Neural crest cell (in vitro differentiated cells): ENCODE data around the gene CRHR2. TPM values are rescaled to one million over a fixed set of nuclear protein-coding genes. Genes with fewer than 3 reads are reported as not detected.

ENCODE experiments used
- DNase-seq: peaks from one replicate; pipeline ENCODE4 v3.0.0; 2021; ENCODE audit warnings: low read depth, mixed read lengths, low spot score
- H3K27ac Mint-ChIP-seq: one replicate; pipeline ENCODE4 v1.8.0; 2021; ENCODE audit warnings: mild to moderate bottlenecking, mixed read lengths; ENCODE audit not compliant: unreplicated experiment
- H3K27me3 Mint-ChIP-seq: 2 replicates; pipeline ENCODE4 v1.8.0; 2021; ENCODE audit warnings: low read depth, mild to moderate bottlenecking, mixed read lengths
- H3K36me3 Mint-ChIP-seq: 2 replicates; pipeline ENCODE4 v1.8.0; 2021; ENCODE audit warnings: low read depth, mild to moderate bottlenecking, mixed read lengths
- H3K4me1 Mint-ChIP-seq: 2 replicates; pipeline ENCODE4 v1.8.0; 2021; ENCODE audit warnings: mixed read lengths
- H3K4me3 Mint-ChIP-seq: one replicate; pipeline ENCODE4 v1.8.0; 2021; ENCODE audit warnings: mild to moderate bottlenecking, mixed read lengths
- H3K9me3 Mint-ChIP-seq: 2 replicates; pipeline ENCODE4 v1.8.0; 2021; ENCODE audit warnings: mixed read lengths
- total RNA-seq: library from RNA; stranded (reverse); gene quantifications from 2 replicates; pipeline ENCODE4 v1.2.1, GENCODE V29; 2021
- TF ChIP-seq, protein P1 (sequence below): fragments of 200-600 bp; sonication (generic); conservative IDR thresholded peaks from 2 replicates; pipeline ENCODE4 v1.5.0; 2021; ENCODE audit warnings: antibody characterized with exemption, mild to moderate bottlenecking

CRHR2 gene
- total RNA-seq, 1 donor from 2014 or later: not detected

DNA sequence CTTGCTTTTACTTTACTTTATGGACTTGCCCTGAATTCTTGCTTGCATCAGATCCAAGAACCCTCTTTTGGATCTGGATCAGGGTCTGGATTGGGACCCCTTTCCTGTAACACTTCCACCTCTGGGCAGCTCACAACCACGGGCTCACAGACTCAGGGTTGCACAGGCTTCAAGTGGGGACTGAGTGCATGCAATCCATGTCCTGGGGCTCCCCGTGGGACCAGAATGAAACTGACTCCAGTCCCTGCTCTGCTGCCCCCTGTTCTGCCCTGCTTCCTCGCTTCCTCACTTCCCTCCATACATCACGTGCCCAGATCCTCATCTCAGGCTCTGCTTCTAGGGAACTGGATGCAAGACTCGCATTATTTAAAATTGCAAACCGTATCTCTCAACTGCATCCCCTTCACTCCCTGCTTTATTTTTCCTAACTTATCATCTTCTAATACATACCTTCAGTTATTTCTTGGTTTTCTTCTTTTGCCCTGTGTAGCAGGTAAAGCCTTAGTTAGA is 46.4 kb upstream of the CRHR2 start:
- DNase-seq: no peak
- TF ChIP-seq, protein P1, sequence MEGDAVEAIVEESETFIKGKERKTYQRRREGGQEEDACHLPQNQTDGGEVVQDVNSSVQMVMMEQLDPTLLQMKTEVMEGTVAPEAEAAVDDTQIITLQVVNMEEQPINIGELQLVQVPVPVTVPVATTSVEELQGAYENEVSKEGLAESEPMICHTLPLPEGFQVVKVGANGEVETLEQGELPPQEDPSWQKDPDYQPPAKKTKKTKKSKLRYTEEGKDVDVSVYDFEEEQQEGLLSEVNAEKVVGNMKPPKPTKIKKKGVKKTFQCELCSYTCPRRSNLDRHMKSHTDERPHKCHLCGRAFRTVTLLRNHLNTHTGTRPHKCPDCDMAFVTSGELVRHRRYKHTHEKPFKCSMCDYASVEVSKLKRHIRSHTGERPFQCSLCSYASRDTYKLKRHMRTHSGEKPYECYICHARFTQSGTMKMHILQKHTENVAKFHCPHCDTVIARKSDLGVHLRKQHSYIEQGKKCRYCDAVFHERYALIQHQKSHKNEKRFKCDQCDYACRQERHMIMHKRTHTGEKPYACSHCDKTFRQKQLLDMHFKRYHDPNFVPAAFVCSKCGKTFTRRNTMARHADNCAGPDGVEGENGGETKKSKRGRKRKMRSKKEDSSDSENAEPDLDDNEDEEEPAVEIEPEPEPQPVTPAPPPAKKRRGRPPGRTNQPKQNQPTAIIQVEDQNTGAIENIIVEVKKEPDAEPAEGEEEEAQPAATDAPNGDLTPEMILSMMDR: no peak
- H3K36me3 Mint-ChIP-seq: no peaks in the 10 kb centered on the region
- no peak overlapping the region for H3K27ac Mint-ChIP-seq
- H3K9me3 Mint-ChIP-seq: no peaks in the 10 kb centered on the region
- H3K27me3 Mint-ChIP-seq: peaks cover 2% of the 10 kb centered on the region
- H3K4me1 Mint-ChIP-seq: no peaks in the 10 kb centered on the region
- no peak overlapping the region for H3K4me3 Mint-ChIP-seq

GRCh38 chr7:30727061-30727945 is 45.0 kb upstream of the CRHR2 start:
- Mint-ChIP-seq H3K4me1 (no peaks in the 10 kb centered on the region), H3K4me3 (no peak overlapping the region), H3K27me3 (peaks cover 2% of the 10 kb centered on the region), H3K9me3 (no peaks in the 10 kb centered on the region), H3K27ac (no peak overlapping the region), H3K36me3 (no peaks in the 10 kb centered on the region)
- TF ChIP-seq, protein P1: no peak
- no peak for DNase-seq

DNA sequence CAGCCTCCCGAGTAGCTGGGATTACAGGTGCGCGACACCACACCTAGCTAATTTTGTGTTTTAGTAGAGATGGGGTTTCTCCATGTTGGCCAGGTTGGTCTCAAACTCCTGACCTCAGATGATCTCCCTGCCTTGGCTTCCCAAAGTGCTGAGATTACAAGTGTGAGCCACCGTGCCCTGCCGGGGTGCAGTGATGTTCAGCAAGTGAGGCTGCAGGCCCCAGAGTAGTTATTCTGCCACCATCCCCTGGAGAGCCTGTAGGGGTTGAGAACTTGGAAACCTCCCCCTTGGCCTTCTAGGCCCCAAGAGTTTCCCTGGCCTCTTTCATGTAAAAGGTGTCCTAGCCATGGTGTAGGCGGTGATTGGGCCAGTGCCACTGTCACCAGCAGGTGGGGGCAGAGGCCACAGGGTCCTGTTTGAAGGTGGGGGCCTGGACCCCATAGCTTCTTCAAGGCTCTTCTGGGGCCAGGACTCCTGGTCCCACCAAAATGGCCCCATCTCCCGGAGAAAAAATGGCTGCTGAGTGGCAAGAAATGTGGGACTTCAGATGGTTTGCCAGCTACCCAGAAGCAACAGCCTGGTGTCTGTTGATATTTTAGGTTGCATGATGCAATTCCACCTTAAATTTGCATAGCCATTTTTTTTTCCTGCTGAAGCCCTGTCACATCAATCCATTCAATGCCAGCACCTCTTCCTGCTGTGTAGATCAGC is 44.2 kb upstream of the CRHR2 start:
- TF ChIP-seq, protein P1: no peak
- Mint-ChIP-seq H3K27me3 (peaks cover 2% of the 10 kb centered on the region), H3K4me3 (no peak overlapping the region), H3K9me3 (no peaks in the 10 kb centered on the region), H3K27ac (no peak overlapping the region), H3K36me3 (no peaks in the 10 kb centered on the region), H3K4me1 (no peaks in the 10 kb centered on the region)
- no peak for DNase-seq

DNA sequence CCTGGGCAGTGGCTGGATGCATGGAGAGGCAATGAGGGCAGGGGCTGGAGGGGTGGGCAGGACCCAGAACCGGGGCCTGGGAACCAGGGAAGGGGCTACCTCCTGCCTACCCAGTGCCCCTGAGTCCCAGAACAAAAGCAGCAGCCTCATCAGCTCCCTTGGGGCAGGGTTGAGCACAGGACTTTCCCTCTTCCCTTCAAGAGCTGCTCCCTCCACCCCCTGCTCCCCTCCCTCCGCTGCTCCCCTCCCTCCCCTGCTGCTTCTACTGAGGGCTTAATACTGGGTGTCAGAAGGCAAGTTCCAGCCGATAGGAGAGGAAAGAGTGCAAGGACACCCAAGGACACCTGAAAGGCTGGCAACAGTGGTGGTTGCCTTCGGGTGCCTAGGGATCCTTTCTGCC is 41.5 kb upstream of the CRHR2 start:
- DNase-seq: no peak
- TF ChIP-seq, protein P1: no peak
- Mint-ChIP-seq H3K4me1 (no peaks in the 10 kb centered on the region), H3K27me3 (peaks cover 2% of the 10 kb centered on the region), H3K4me3 (no peak overlapping the region), H3K36me3 (peaks cover 7% of the 10 kb centered on the region), H3K27ac (no peak overlapping the region), H3K9me3 (peaks cover 7% of the 10 kb centered on the region)

DNA sequence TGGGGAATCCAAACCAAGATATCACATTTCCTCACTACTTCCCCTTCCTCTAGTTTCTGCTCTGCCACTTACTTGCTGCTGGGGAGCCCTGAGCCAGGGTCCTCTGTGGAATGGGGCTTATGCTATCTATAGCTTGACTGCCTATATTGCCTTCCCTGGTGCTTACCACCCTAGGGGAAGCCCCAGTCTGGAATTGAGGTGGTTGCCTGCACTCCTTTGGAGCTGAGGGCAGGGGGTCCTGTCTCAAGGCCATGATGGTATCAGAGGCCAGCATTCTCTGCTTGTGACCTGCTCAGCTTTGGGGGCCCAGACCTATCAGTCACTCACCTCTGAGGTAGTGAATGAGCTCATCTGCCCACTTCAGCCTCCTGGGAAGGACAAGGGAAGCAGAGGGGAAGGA is 40.4 kb upstream of the CRHR2 start:
- DNase-seq: no peak
- H3K27me3 Mint-ChIP-seq: peaks cover 6% of the 10 kb centered on the region
- H3K27ac Mint-ChIP-seq: peak overlapping the region; percentile 68
- TF ChIP-seq, protein P1: no peak
- peaks cover 14% of the 10 kb centered on the region for H3K36me3 Mint-ChIP-seq
- H3K9me3 Mint-ChIP-seq: peaks cover 17% of the 10 kb centered on the region
- H3K4me1 Mint-ChIP-seq: no peaks in the 10 kb centered on the region
- no peak overlapping the region for H3K4me3 Mint-ChIP-seq
